Measurements from ENCODE around the gene LYZL2.

DNA sequence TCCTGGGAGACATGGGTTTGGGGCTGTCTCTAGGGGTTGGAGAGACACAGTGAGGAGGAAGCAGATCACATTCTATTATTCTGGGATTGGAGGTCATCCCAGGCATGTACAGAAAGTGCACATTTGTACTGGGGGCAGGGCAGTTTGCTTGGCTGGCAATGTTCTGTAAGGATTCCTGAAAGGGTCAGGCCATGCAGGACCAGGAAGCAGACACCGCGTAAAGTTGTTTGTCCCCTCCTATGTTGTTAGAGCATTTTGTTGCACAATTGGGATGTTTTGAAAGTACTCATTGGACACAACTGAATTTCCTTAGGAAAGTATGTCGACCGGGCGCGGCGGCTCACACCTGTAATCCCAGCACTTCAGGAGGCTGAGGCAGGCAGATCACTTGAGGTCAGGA, 12.5 kb downstream of the LYZL2 start:
- no peak for TF ChIP-seq POLR2A (IDR thresholded peaks at IDR 0.05)
- TF ChIP-seq, protein P1, sequence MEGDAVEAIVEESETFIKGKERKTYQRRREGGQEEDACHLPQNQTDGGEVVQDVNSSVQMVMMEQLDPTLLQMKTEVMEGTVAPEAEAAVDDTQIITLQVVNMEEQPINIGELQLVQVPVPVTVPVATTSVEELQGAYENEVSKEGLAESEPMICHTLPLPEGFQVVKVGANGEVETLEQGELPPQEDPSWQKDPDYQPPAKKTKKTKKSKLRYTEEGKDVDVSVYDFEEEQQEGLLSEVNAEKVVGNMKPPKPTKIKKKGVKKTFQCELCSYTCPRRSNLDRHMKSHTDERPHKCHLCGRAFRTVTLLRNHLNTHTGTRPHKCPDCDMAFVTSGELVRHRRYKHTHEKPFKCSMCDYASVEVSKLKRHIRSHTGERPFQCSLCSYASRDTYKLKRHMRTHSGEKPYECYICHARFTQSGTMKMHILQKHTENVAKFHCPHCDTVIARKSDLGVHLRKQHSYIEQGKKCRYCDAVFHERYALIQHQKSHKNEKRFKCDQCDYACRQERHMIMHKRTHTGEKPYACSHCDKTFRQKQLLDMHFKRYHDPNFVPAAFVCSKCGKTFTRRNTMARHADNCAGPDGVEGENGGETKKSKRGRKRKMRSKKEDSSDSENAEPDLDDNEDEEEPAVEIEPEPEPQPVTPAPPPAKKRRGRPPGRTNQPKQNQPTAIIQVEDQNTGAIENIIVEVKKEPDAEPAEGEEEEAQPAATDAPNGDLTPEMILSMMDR (IDR thresholded peaks at IDR 0.05): no peak

Measured in prostate gland (tissue), 2 donors.